Panc1 (cell line): ENCODE results near the gene VASP. TPM values are rescaled to one million over a fixed set of nuclear protein-coding genes. Genes with fewer than 3 reads are reported as not detected.
A peak's percentile ranks its signal among the peaks of the same experiment; 100 is the strongest.

Experiments
- ATAC-seq: fragments of 200-7000 bp; cut with Tn5 transposase; 2 replicates; pipeline ENCODE4 v1.9.1; 2020; ENCODE audit warnings: mild to moderate bottlenecking, moderate library complexity
- BruUV-seq: library from RNA; stranded (reverse); fragments of 400-500 nt; replicated peaks from 2 replicates; lab custom pipeline; 2021; lab: Mats Ljungman, UMichigan
- CTCF ChIA-PET: fragments of 300-600 bp; sonication (Branson Sonifier 250); formaldehyde crosslinking; loops from one replicate; lab custom pipeline; 2022; ENCODE audit warnings: antibody characterized with exemption; lab: Charles Lee
- POLR2A ChIA-PET: fragments of 300-600 bp; sonication (Branson Sonifier 250); formaldehyde crosslinking; loops from one replicate; lab custom pipeline; 2022; ENCODE audit warnings: antibody characterized with exemption; lab: Charles Lee
- DNase-seq: peaks from one replicate; pipeline ENCODE4 v3.0.0-alpha.2; 2010; ENCODE audit warnings: low read depth, low spot score
- H3K27ac ChIP-seq: 2 replicates; pipeline ENCODE4 v1.5.1; 2011; ENCODE audit warnings: mild to moderate bottlenecking, low read length, inconsistent platforms
- H3K27me3 ChIP-seq: fragments of 200-500 bp; sonication (Bioruptor generic); 2 replicates; pipeline ENCODE4 v1.6.0; 2014; ENCODE audit warnings: low read length, inconsistent platforms; ENCODE audit not compliant: control insufficient read depth, insufficient read depth
- H3K36me3 ChIP-seq: fragments of 200-500 bp; sonication (Bioruptor generic); 2 replicates; pipeline ENCODE4 v1.5.1; 2014; ENCODE audit warnings: inconsistent platforms, mild to moderate bottlenecking, low read length, moderate library complexity; ENCODE audit not compliant: control insufficient read depth, insufficient read depth
- H3K4me1 ChIP-seq: 2 replicates; pipeline ENCODE4 v1.5.1; 2011; ENCODE audit warnings: inconsistent platforms, mild to moderate bottlenecking, low read length, moderate library complexity; ENCODE audit not compliant: control insufficient read depth, insufficient read depth
- H3K4me3 ChIP-seq, 2 experiments: 2 replicates each; pipeline ENCODE4 v1.5.1; 2011 to 2012; ENCODE audit warnings: low read depth in 2 of 2, low read length in 2 of 2, mild to moderate bottlenecking in 2 of 2, inconsistent platforms in 1 of 2, moderate library complexity in 1 of 2
- H3K9me3 ChIP-seq: fragments of 200-500 bp; sonication (Bioruptor generic); 2 replicates; pipeline ENCODE4 v1.5.1; 2014; ENCODE audit warnings: low read depth, mild to moderate bottlenecking, inconsistent platforms, low read length, moderate library complexity; ENCODE audit not compliant: control insufficient read depth, insufficient read depth
- CTCF ChIP-seq: fragments of 450-650 bp; IDR thresholded peaks from 2 replicates; pipeline ENCODE4 v1.5.1; 2017; ENCODE audit warnings: mild to moderate bottlenecking
- POLR2AphosphoS5 ChIP-seq: IDR thresholded peaks from 2 replicates; pipeline ENCODE4 v1.6.1; 2012; ENCODE audit warnings: mild to moderate bottlenecking, low read depth, low read length, moderate library complexity
- REST ChIP-seq, 2 experiments: IDR thresholded peaks; 2 replicates each; pipeline ENCODE4 v1.6.1; 2011 to 2012; ENCODE audit warnings: low read depth in 2 of 2, control low read depth in 1 of 2, low read length in 1 of 2, mild to moderate bottlenecking in 1 of 2, moderate library complexity in 1 of 2; ENCODE audit not compliant: insufficient read depth in 1 of 2
- SIN3A ChIP-seq: IDR thresholded peaks from 2 replicates; pipeline ENCODE4 v1.6.1; 2012; ENCODE audit warnings: low read depth, mild to moderate bottlenecking, low read length, moderate library complexity, borderline replicate concordance; ENCODE audit not compliant: insufficient read depth
- TCF7L2 ChIP-seq: IDR thresholded peaks from 2 replicates; pipeline ENCODE4 v1.6.1; 2011; ENCODE audit warnings: mild to moderate bottlenecking, low read depth, low read length, inconsistent platforms
- in situ Hi-C: cut with HindIII; loops from 2 replicates; pipeline ENCODE4 v1.10.0; 2016; ENCODE audit warnings: low sequenced_read_pairs, low pct_unique_long_range_greater_than_20kb
- intact Hi-C: fragments of 100-400 bp; cut with micrococcal nuclease; formaldehyde crosslinking; loops from one replicate; pipeline ENCODE4 v1.10.0; 2022; ENCODE audit not compliant: unreplicated experiment
- total RNA-seq: library from RNA; stranded (reverse); gene quantifications from one replicate; pipeline ENCODE4 v1.2.1, GENCODE V29; 2021; ENCODE audit not compliant: unreplicated experiment

The VASP gene
- total RNA-seq, 1 experiment from 2014 or later = 101 TPM

- TF ChIP-seq TCF7L2 = no peak
- no peak for TF ChIP-seq CTCF
- no peak for TF ChIP-seq REST (IDR thresholded peaks at IDR 0.05; ENCODE audit: insufficient read depth in 1 of 2, low read depth in 2 of 2, low read length in 1 of 2)
- no peak for TF ChIP-seq SIN3A
- no peak for TF ChIP-seq POLR2AphosphoS5
- ATAC-seq (peak; percentile 14; the same call in 1 of the 2 replicates), DNase-seq (no peak)
- no peaks in the 10 kb centered on the region for H3K4me1 ChIP-seq
- H3K4me3 ChIP-seq = no peak overlapping the region
- ChIA-PET POLR2A (no interaction called here), CTCF (no interaction called here)
- intact Hi-C loops (no loop called here), in situ Hi-C loops (no loop called here)
- no peak overlapping the region for H3K27ac ChIP-seq
- BruUV-seq = TSS peak; percentile 45
- peaks cover 8% of the 10 kb centered on the region for H3K36me3 ChIP-seq
- H3K27me3 ChIP-seq = no peaks in the 10 kb centered on the region
- no peaks in the 10 kb centered on the region for H3K9me3 ChIP-seq
Measured at GRCh38 chr19:45527731-45528130, 20.5 kb downstream of the VASP start.

- in situ Hi-C loops (no loop called here), intact Hi-C loops (no loop called here)
- Histone ChIP-seq H3K4me3 (no peak overlapping the region), H3K9me3 (no peaks in the 10 kb centered on the region), H3K4me1 (no peaks in the 10 kb centered on the region), H3K36me3 (peaks cover 8% of the 10 kb centered on the region), H3K27ac (no peak overlapping the region), H3K27me3 (no peaks in the 10 kb centered on the region)
- ATAC-seq (peak; percentile 33), DNase-seq (no peak)
- CTCF ChIA-PET = no interaction called here
- POLR2A ChIA-PET = no interaction called here
- no TSS peak for BruUV-seq
- no peak for TF ChIP-seq TCF7L2
- TF ChIP-seq POLR2AphosphoS5 = peak; percentile 45; the same call in 1 of the 2 replicates
Measured at GRCh38 chr19:45528149-45528743, 21.0 kb downstream of the VASP start.

GRCh38 chr19:45528744-45529419 lies 21.6 kb downstream of the VASP start:
- peaks cover 8% of the 10 kb centered on the region for H3K36me3 ChIP-seq
- no peak overlapping the region for H3K4me3 ChIP-seq
- in situ Hi-C loops (no loop called here), intact Hi-C loops (no loop called here)
- no peak for DNase-seq
- no peak overlapping the region for H3K27ac ChIP-seq
- ATAC-seq = peak; percentile 44; the same call in 1 of the 2 replicates
- H3K27me3 ChIP-seq = no peaks in the 10 kb centered on the region
- H3K9me3 ChIP-seq = no peaks in the 10 kb centered on the region
- no peak for TF ChIP-seq CTCF
- TF ChIP-seq TCF7L2 = no peak
- peak; percentile 33; the same call in 1 of the 2 replicates for TF ChIP-seq POLR2AphosphoS5
- ChIA-PET POLR2A (no interaction called here), CTCF (no interaction called here)
- no peaks in the 10 kb centered on the region for H3K4me1 ChIP-seq
- BruUV-seq = no TSS peak
